Erythroblast (primary cell): ENCODE measurements around the gene CSH2.
"Not testable (repeated sequence)": the region's sequence is repeated elsewhere in the genome, so short reads cannot be mapped to it uniquely, and the experiment has no call there.

Experiments
- GATA1 ChIP-seq: IDR thresholded peaks from 2 replicates; pipeline ENCODE4 v1.6.1; 2011; ENCODE audit warnings: low read depth, mild to moderate bottlenecking, control low read depth, low read length, moderate library complexity
- POLR2A ChIP-seq: IDR thresholded peaks from 2 replicates; pipeline ENCODE4 v1.6.1; 2011; ENCODE audit warnings: mild to moderate bottlenecking, low read length

DNA sequence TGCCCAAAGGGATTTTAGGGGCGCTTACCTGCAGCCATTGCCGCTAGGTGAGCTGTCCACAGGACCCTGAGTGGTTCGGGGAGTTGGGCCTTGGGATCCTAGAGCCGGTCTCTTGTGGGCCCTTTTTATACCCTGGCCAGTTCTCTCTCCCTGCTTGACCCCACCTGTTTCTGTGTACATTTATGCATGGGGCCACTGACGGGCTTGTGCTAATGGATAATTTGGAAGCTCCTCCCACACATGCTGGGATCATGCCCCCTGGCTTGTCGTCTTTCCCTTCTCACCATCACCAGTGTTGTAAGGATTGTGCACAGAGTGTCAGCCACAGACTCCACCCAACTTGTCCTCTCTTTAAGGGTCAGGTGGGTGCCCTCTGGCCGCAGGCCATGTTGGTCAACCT, at the start of gene CSH2:
- TF ChIP-seq POLR2A, GATA1: not testable (repeated sequence)
